Colonic mucosa (tissue), 4 donors: ENCODE results near the gene APAF1. TPM values are rescaled to one million over a fixed set of nuclear protein-coding genes. Genes with fewer than 3 reads are reported as not detected.
A peak's percentile ranks its signal among the peaks of the same experiment; 100 is the strongest.

ENCODE experiments used
- DNase-seq: peaks from one replicate; pipeline ENCODE4 v3.0.0-alpha.2; 2020
- H3K27ac ChIP-seq: fragments of 200-600 bp; one replicate; pipeline ENCODE4 v1.8.0; 2021
- H3K27me3 ChIP-seq: fragments of 200-600 bp; one replicate; pipeline ENCODE4 v1.8.0; 2021
- H3K36me3 ChIP-seq: fragments of 200-600 bp; one replicate; pipeline ENCODE4 v1.8.0; 2021
- H3K4me1 ChIP-seq: fragments of 200-600 bp; one replicate; pipeline ENCODE4 v1.8.0; 2021; ENCODE audit warnings: mild to moderate bottlenecking
- H3K4me3 ChIP-seq: fragments of 200-600 bp; one replicate; pipeline ENCODE4 v1.8.0; 2021
- H3K9ac ChIP-seq, 2 donors: one replicate each; pipeline ENCODE4 v1.7.0; 2013; ENCODE audit warnings: control low read depth in 2 of 2, low read depth in 2 of 2, low read length in 2 of 2
- H3K9me3 ChIP-seq: fragments of 200-600 bp; one replicate; pipeline ENCODE4 v1.8.0; 2021
- intact Hi-C: fragments of 100-400 bp; cut with DNase I; formaldehyde crosslinking; loops from one replicate; pipeline ENCODE4 v1.14.1; 2022
- total RNA-seq, 2 donors: library from RNA; stranded (reverse); fragmentation: NEBNext Ultra II Directional in 1 of 2; extraction: Animal tissue kit (Norgen Biotek cat#: 25700) in 1 of 2; gene quantifications; one replicate each; pipeline ENCODE4 v1.2.1, GENCODE V29; 2021
- TF ChIP-seq, protein P1 (sequence below): fragments of 200-600 bp; IDR thresholded peaks from one replicate; pipeline ENCODE4 v1.8.0; 2022; ENCODE audit warnings: antibody characterized with exemption, mild to moderate bottlenecking
- donor health status: healthy.
- donor health status: DM: no; HTN: no; CAD: no.
- donor health status: DM: no; HTN: no; CAD: no.

The APAF1 gene
- total RNA-seq, 2 donors from 2014 or later = 36.8 to 52.6 TPM

- Histone ChIP-seq H3K4me1 (no peaks in the 10 kb centered on the region), H3K9ac (no peak overlapping the region), H3K27ac (no peak overlapping the region), H3K27me3 (no peaks in the 10 kb centered on the region), H3K36me3 (peaks cover 7% of the 10 kb centered on the region), H3K9me3 (no peaks in the 10 kb centered on the region), H3K4me3 (no peak overlapping the region)
- TF ChIP-seq, protein P1, sequence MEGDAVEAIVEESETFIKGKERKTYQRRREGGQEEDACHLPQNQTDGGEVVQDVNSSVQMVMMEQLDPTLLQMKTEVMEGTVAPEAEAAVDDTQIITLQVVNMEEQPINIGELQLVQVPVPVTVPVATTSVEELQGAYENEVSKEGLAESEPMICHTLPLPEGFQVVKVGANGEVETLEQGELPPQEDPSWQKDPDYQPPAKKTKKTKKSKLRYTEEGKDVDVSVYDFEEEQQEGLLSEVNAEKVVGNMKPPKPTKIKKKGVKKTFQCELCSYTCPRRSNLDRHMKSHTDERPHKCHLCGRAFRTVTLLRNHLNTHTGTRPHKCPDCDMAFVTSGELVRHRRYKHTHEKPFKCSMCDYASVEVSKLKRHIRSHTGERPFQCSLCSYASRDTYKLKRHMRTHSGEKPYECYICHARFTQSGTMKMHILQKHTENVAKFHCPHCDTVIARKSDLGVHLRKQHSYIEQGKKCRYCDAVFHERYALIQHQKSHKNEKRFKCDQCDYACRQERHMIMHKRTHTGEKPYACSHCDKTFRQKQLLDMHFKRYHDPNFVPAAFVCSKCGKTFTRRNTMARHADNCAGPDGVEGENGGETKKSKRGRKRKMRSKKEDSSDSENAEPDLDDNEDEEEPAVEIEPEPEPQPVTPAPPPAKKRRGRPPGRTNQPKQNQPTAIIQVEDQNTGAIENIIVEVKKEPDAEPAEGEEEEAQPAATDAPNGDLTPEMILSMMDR = no peak
- intact Hi-C loops = no loop called here
- DNase-seq = no peak
Observed at GRCh38 chr12:98674841-98675240, 29.8 kb downstream of the APAF1 start.

GRCh38 chr12:98678236-98678945 lies 33.3 kb downstream of the APAF1 start:
- Histone ChIP-seq H3K9ac (no peak overlapping the region), H3K27ac (peak overlapping the region; percentile 34), H3K36me3 (peaks cover 5% of the 10 kb centered on the region), H3K9me3 (no peaks in the 10 kb centered on the region), H3K4me3 (no peak overlapping the region), H3K4me1 (no peaks in the 10 kb centered on the region), H3K27me3 (no peaks in the 10 kb centered on the region)
- TF ChIP-seq, protein P1 = no peak
- intact Hi-C loops = no loop called here
- no peak for DNase-seq

- H3K27ac ChIP-seq = peak overlapping the region; percentile 34
- no peak overlapping the region for H3K9ac ChIP-seq
- TF ChIP-seq, protein P1 = no peak
- no peak overlapping the region for H3K4me3 ChIP-seq
- DNase-seq = peak; percentile 43
- no peaks in the 10 kb centered on the region for H3K4me1 ChIP-seq
- H3K27me3 ChIP-seq = no peaks in the 10 kb centered on the region
- peaks cover 5% of the 10 kb centered on the region for H3K36me3 ChIP-seq
- H3K9me3 ChIP-seq = no peaks in the 10 kb centered on the region
- intact Hi-C loops = no loop called here
Observed at GRCh38 chr12:98678946-98679610, 34.0 kb downstream of the APAF1 start.

DNA sequence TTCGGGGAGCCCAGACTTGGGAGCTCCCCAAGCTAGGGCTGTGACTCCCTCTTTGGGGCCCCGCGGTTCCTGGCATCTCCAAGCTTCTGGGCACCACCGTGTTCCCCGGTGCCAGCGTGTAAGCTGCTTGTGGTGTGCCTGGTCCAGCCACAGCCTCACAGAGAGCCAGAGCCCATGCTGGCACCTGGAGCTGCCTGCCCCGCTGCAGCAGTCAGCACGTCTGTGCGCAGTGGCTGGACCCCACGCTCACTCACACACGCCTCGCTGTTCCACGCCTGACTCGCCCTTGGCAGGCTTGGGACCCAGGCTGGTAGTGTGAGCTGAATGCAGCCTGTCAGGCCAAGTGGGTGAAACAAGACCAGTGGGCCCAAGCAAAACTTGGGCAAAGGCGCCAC lies 34.5 kb downstream of the APAF1 start:
- TF ChIP-seq, protein P1 = no peak
- H3K9ac ChIP-seq = no peak overlapping the region
- H3K4me1 ChIP-seq = no peaks in the 10 kb centered on the region
- H3K36me3 ChIP-seq = peaks cover 5% of the 10 kb centered on the region
- intact Hi-C loops = no loop called here
- H3K27ac ChIP-seq = peak overlapping the region; percentile 34
- no peaks in the 10 kb centered on the region for H3K9me3 ChIP-seq
- H3K27me3 ChIP-seq = no peaks in the 10 kb centered on the region
- no peak overlapping the region for H3K4me3 ChIP-seq
- DNase-seq = no peak

DNA sequence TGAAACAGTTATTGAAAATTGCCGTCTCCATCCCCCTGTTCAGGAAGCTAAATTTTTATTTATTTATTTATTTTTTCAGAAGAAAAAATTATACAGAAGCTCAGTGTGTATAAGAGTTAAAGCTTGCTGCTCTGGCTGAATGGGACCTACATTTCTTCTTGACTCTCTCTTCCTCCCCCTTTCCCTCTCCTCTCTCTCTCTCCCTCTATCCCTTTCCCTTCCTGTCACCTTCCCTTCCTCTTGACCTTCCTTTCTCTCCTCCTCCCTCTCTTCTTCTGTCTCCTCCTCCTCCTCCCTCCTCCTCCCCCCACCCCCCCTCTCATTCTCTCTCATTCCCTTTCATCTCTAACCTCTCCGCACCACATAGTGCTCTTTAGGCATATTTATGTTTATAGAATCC lies 39.1 kb downstream of the APAF1 start:
- Histone ChIP-seq H3K4me3 (no peak overlapping the region), H3K9me3 (no peaks in the 10 kb centered on the region), H3K36me3 (peaks cover 11% of the 10 kb centered on the region), H3K27me3 (no peaks in the 10 kb centered on the region), H3K4me1 (no peaks in the 10 kb centered on the region), H3K27ac (no peak overlapping the region), H3K9ac (no peak overlapping the region)
- DNase-seq = no peak
- intact Hi-C loops = no loop called here
- TF ChIP-seq, protein P1 = no peak
